Adipose tissue (tissue), 3 donors: Measurements from ENCODE around the gene SF3A1. TPM values are rescaled to one million over a fixed set of nuclear protein-coding genes. Genes with fewer than 3 reads are reported as not detected.

Experiments used
- H3K27ac ChIP-seq: one replicate; pipeline ENCODE4 v1.5.1; 2013; ENCODE audit warnings: low read depth, low read length
- WGBS, 3 donors: extraction: QIAGEN DNeasy Blood & Tissue Kit; methylation state at CpG; one replicate each; pipeline ENCODE4 v1.1.7; 2013; 5-methylcytosine and 5-hydroxymethylcytosine counted together
- polyA plus RNA-seq, 3 donors: library from polyadenylated mRNA; stranded (reverse); fragments of 200-250 nt; gene quantifications; one replicate each; pipeline ENCODE4 v1.2.3, GENCODE V29; 2013
- donor health status: healthy with polysubstance abuse.
- donor health status: Bipolar disorder and iron deficiency.
- donor health status: healthy.

The SF3A1 gene
- polyA plus RNA-seq, 3 donors, result 22.8 to 34.7 (median 24.9) TPM

- no peak overlapping the region for H3K27ac ChIP-seq
- 50 to 73% (median 68%) methylated on average over 5 of the region's 5 CpGs for WGBS, 3 donors
Measured at GRCh38 chr22:30390974-30391691, 34.4 kb upstream of the SF3A1 start.

- no peak within 1 kb of the TSS for H3K27ac ChIP-seq
- 1 to 2% (median 2%) methylated on average over 44 to 94 of the region's 95 CpGs for WGBS, 3 donors
Measured at GRCh38 chr22:30386960-30387827, 30.5 kb upstream of the SF3A1 start, which contains the start of gene RNF215. Gene RNF215, minus strand, starts transcription at chr22:30387411. Its CDS starts 98 bp downstream, at chr22:30387313.

- H3K27ac ChIP-seq, result no peak overlapping the region
- WGBS, 3 donors, result 21 to 26% (median 26%) methylated on average over 10 of the region's 10 CpGs
Measured at GRCh38 chr22:30386608-30386959, 29.9 kb upstream of the SF3A1 start.

- 92 to 96% (median 94%) methylated on average over 8 to 10 of the region's 10 CpGs for WGBS, 3 donors
- H3K27ac ChIP-seq, result no peak overlapping the region
Measured at GRCh38 chr22:30385942-30386341, 29.2 kb upstream of the SF3A1 start.

- 56 to 87% (median 59%) methylated on average over 3 of the region's 3 CpGs for WGBS, 3 donors
Measured at GRCh38 chr22:30383061-30383460, 26.4 kb upstream of the SF3A1 start.

GRCh38 chr22:30382340-30382739 is 25.6 kb upstream of the SF3A1 start:
- no peak overlapping the region for H3K27ac ChIP-seq
- WGBS, 3 donors, result 88 to 100% (median 90%) methylated on average over 4 to 5 of the region's 5 CpGs

More at GRCh38 chr22:30383061-30383460, 26.4 kb upstream of the SF3A1 start:
- H3K27ac ChIP-seq, result no peak overlapping the region

GRCh38 chr22:30381264-30381663 is 24.6 kb upstream of the SF3A1 start:
- WGBS, 3 donors, result 84 to 98% (median 85%) methylated on average over 12 of the region's 12 CpGs
- no peak overlapping the region for H3K27ac ChIP-seq

- no peak overlapping the region for H3K27ac ChIP-seq
- 96% methylated on average over 19 to 20 of the region's 20 CpGs for WGBS, 3 donors
Measured at GRCh38 chr22:30380011-30380410, 23.3 kb upstream of the SF3A1 start.

GRCh38 chr22:30375312-30375849 is 18.7 kb upstream of the SF3A1 start:
- WGBS, 3 donors, result 92 to 95% (median 93%) methylated on average over 13 of the region's 13 CpGs
- no peak overlapping the region for H3K27ac ChIP-seq

GRCh38 chr22:30373331-30374325 is 16.9 kb upstream of the SF3A1 start:
- WGBS, 3 donors, result 83 to 86% (median 84%) methylated on average over 33 of the region's 33 CpGs
- H3K27ac ChIP-seq, result no peak overlapping the region

GRCh38 chr22:30372915-30373314 is 16.2 kb upstream of the SF3A1 start:
- H3K27ac ChIP-seq, result no peak overlapping the region
- 43 to 58% (median 44%) methylated on average over 8 of the region's 8 CpGs for WGBS, 3 donors

- WGBS, 3 donors, result 81 to 89% (median 82%) methylated on average over 13 of the region's 13 CpGs
- no peak overlapping the region for H3K27ac ChIP-seq
Measured at GRCh38 chr22:30371981-30372380, 15.3 kb upstream of the SF3A1 start.

- WGBS, 3 donors, result 90 to 96% (median 94%) methylated on average over 9 of the region's 9 CpGs
- H3K27ac ChIP-seq, result no peak overlapping the region
Measured at GRCh38 chr22:30371321-30371720, 14.6 kb upstream of the SF3A1 start.

- 77 to 90% (median 84%) methylated on average over 19 of the region's 19 CpGs for WGBS, 3 donors
- no peak overlapping the region for H3K27ac ChIP-seq
Measured at GRCh38 chr22:30370641-30371230, 14.0 kb upstream of the SF3A1 start.

- WGBS, 3 donors, result 86 to 93% (median 90%) methylated on average over 9 of the region's 9 CpGs
- H3K27ac ChIP-seq, result no peak overlapping the region
Measured at GRCh38 chr22:30368420-30368819, 11.7 kb upstream of the SF3A1 start.

- H3K27ac ChIP-seq, result no peak overlapping the region
- WGBS, 3 donors, result 94 to 95% (median 95%) methylated on average over 18 of the region's 18 CpGs
Measured at GRCh38 chr22:30365891-30366290, 9.2 kb upstream of the SF3A1 start.

GRCh38 chr22:30362651-30363281 is 6.1 kb upstream of the SF3A1 start:
- WGBS, 3 donors, result 70 to 82% (median 79%) methylated on average over 7 of the region's 7 CpGs
- no peak overlapping the region for H3K27ac ChIP-seq
